Astrocyte (in vitro differentiated cells and primary cell): ENCODE data around the gene STXBP2.

Source experiments
- CTCF ChIP-seq: IDR thresholded peaks from 2 replicates; pipeline ENCODE4 v1.5.1; 2011; ENCODE audit warnings: low read depth, mild to moderate bottlenecking, inconsistent platforms, low read length, moderate library complexity; ENCODE audit not compliant: insufficient read depth
- EZH2 ChIP-seq: IDR thresholded peaks from 2 replicates; pipeline ENCODE4 v1.6.1; 2012; ENCODE audit warnings: mild to moderate bottlenecking, low read length, inconsistent platforms; ENCODE audit not compliant: insufficient read depth

- TF ChIP-seq CTCF (no peak), EZH2 (no peak)
Measured at GRCh38 chr19:7617172-7617571, 19.7 kb upstream of the STXBP2 start.
